ENCODE measurements around the gene CRIP2.

Gene CRIP2

GRCh38 chr14:105500726-105501101 lies 26.1 kb downstream of the CRIP2 start:
- no peak for DNase-seq

- no peak for DNase-seq
These were observed 27.1 kb downstream of the CRIP2 start for GRCh38 chr14:105501504-105502291.

- DNase-seq = no peak
These were observed 28.1 kb downstream of the CRIP2 start for GRCh38 chr14:105502446-105503295.

- no peak for DNase-seq
These were observed 28.6 kb downstream of the CRIP2 start for GRCh38 chr14:105503296-105503640.

- no peak for DNase-seq
These were observed 29.5 kb downstream of the CRIP2 start for GRCh38 chr14:105503935-105504692.

GRCh38 chr14:105505101-105505500 lies 30.5 kb downstream of the CRIP2 start:
- no peak for DNase-seq

GRCh38 chr14:105507247-105507646 lies 32.6 kb downstream of the CRIP2 start:
- no peak for DNase-seq

- DNase-seq = no peak
These were observed 33.4 kb downstream of the CRIP2 start for GRCh38 chr14:105508069-105508468.

GRCh38 chr14:105508601-105509000 lies 34.0 kb downstream of the CRIP2 start:
- no peak for DNase-seq

GRCh38 chr14:105517096-105517495 lies 42.5 kb downstream of the CRIP2 start:
- no peak for DNase-seq

- no peak for DNase-seq
These were observed 45.5 kb downstream of the CRIP2 start for GRCh38 chr14:105519946-105520698.

GRCh38 chr14:105525326-105525725 lies 50.7 kb downstream of the CRIP2 start:
- DNase-seq = no peak

GRCh38 chr14:105525861-105526775 lies 51.5 kb downstream of the CRIP2 start, which contains the start of gene TMEM121:
Gene TMEM121 (plus strand): TSS chr14:105526583. CDS start chr14:105528835, 2,252 bp downstream.
- DNase-seq = peak; percentile 61

GRCh38 chr14:105526776-105527380 lies 52.3 kb downstream of the CRIP2 start:
- DNase-seq = peak; percentile 57

GRCh38 chr14:105527381-105527825 lies 52.8 kb downstream of the CRIP2 start:
- DNase-seq = peak; percentile 44

- peak; percentile 90 for DNase-seq
These were observed 53.4 kb downstream of the CRIP2 start for GRCh38 chr14:105527826-105528585.

- DNase-seq = no peak
These were observed 54.1 kb downstream of the CRIP2 start for GRCh38 chr14:105528586-105529318.

GRCh38 chr14:105529319-105529568 lies 54.6 kb downstream of the CRIP2 start:
- peak; percentile 65 for DNase-seq
